Measurements from ENCODE around the gene ZNF784. TPM values are rescaled to one million over a fixed set of nuclear protein-coding genes. Genes with fewer than 3 reads are reported as not detected.
A peak's percentile ranks its signal among the peaks of the same experiment; 100 is the strongest.

Gene ZNF784
- polyA plus RNA-seq, 1 experiment, result 1.9 TPM

DNA sequence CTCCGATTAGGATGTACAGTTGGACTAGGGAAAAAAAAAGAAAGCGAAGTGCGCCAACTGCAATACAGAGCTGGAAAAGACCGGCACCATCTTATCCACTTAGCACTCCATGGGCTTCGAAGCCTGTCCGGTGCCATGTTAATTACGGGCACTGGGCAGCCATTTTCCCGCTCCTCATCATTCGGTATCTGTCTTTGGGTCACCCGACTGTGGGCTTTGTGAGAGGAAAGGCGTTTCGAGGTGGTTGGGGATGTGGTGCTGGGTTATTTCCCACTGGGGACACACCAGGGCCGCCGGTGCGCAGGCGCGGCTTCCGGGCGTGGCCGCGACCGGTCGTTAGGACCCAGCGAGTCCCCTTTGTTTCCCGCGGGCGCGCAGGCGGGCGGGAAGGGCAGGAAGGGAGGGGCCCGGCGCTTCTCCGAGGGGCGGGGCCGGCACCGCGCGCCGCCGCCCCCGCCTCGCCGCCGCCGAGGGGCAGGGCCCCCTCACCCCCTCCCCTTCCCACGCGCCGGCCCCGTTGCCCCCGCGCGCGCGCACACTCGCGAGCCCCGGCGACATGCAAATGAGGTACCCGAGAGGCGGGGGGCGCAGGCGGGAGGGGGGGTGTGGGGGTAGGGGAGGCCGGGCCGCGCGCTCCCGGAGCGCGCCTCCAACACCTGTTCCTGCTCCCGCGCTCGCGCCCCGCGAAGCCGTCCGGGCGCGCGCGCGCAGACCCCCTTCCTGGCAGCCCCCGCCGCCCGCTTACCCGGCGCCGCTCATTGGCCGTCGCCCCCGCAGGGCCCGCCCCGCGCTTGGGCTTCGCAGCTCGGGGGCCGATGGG, 24.3 kb downstream of the ZNF784 start, which contains the start of gene ZNF524:
TSS of gene ZNF524 (plus strand) at position 447 of the 820 bp plus-strand sequence. CDS start 1,825 bp downstream, outside the sequence.
- no peak for DNase-seq (ENCODE audit: low read depth, low spot score)

DNA sequence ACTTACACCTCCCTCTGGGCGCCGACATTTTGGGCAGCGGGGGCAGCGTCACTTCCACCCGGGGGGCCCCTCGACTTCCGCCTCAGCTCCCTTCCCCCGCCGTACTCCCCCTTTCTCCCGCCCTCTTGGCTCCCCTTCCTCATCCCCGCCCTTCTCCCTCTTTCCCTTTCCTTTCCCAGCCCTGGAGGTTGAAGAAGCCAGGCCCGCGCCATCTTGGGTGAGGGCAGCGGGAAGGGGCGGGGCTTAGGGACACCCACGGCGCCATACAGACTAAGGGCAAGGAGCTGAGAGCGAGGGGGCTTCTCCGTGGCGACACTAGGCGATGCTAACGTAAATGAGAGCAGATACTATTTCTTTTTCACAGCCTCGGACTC, 24.9 kb downstream of the ZNF784 start, which contains the start of gene FIZ1:
TSS of gene FIZ1 (minus strand) at position 50 of the 374 bp plus-strand sequence. CDS start 1,652 bp downstream, outside the sequence.
- peak; percentile 98 for DNase-seq (ENCODE audit: low read depth, low spot score)
- Histone ChIP-seq H3K9me3 (ENCODE audit: control insufficient read depth, insufficient read depth, low read length) (peaks cover 16% of the 10 kb centered on the region; the same call in 1 of the 2 replicates), H3K27me3 (ENCODE audit: control insufficient read depth, insufficient read depth, low read length) (no peaks in the 10 kb centered on the region), H3K27ac (ENCODE audit: low read depth, low read length) (peak within 1 kb of the TSS; percentile 94), H3K4me3 (ENCODE audit: low read depth, low read length) (peak within 1 kb of the TSS; percentile 87)
- CTCF ChIA-PET, result interaction anchor here (0.6 to 1.8 kb wide), 4 partner anchors 12 to 511 kb away, joined by 3 to 10 read pairs (median 4); no protein-coding TSS in a partner anchor
- POLR2A ChIA-PET, result interaction anchor here (0.6 to 2.2 kb wide), 24 partner anchors 9 to 1410 kb away, joined by 3 to 10 read pairs (median 5); partner anchors contain the start of genes MBOAT7, PPP6R1, UBE2S and ZNF579
- TF ChIP-seq, protein P1, sequence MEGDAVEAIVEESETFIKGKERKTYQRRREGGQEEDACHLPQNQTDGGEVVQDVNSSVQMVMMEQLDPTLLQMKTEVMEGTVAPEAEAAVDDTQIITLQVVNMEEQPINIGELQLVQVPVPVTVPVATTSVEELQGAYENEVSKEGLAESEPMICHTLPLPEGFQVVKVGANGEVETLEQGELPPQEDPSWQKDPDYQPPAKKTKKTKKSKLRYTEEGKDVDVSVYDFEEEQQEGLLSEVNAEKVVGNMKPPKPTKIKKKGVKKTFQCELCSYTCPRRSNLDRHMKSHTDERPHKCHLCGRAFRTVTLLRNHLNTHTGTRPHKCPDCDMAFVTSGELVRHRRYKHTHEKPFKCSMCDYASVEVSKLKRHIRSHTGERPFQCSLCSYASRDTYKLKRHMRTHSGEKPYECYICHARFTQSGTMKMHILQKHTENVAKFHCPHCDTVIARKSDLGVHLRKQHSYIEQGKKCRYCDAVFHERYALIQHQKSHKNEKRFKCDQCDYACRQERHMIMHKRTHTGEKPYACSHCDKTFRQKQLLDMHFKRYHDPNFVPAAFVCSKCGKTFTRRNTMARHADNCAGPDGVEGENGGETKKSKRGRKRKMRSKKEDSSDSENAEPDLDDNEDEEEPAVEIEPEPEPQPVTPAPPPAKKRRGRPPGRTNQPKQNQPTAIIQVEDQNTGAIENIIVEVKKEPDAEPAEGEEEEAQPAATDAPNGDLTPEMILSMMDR (IDR thresholded peaks at IDR 0.05; ENCODE audit: low read depth, low read length), result no peak

More for the DNA sequence above, 24.3 kb downstream of the ZNF784 start, which contains the start of gene ZNF524:
- ChIA-PET POLR2A (interaction anchor here (0.6 to 2.2 kb wide), 19 partner anchors 11 to 1411 kb away, joined by 3 to 10 read pairs (median 5); partner anchors contain the start of genes MBOAT7, PPP6R1, ZNF579 and ZNF784), CTCF (interaction anchor here (1.2 to 1.8 kb wide), 2 partner anchors 33 to 96 kb away, joined by 3 to 10 read pairs; no protein-coding TSS in a partner anchor)
- Histone ChIP-seq H3K27me3 (ENCODE audit: control insufficient read depth, insufficient read depth, low read length) (no peaks in the 10 kb centered on the region), H3K9me3 (ENCODE audit: control insufficient read depth, insufficient read depth, low read length) (peaks cover 16% of the 10 kb centered on the region; the same call in 1 of the 2 replicates), H3K27ac (ENCODE audit: low read depth, low read length) (peak within 1 kb of the TSS; percentile 94), H3K4me3 (ENCODE audit: low read depth, low read length) (peak within 1 kb of the TSS; percentile 87)
- TF ChIP-seq, protein P1 (IDR thresholded peaks at IDR 0.05; ENCODE audit: low read depth, low read length), result no peak

DNA sequence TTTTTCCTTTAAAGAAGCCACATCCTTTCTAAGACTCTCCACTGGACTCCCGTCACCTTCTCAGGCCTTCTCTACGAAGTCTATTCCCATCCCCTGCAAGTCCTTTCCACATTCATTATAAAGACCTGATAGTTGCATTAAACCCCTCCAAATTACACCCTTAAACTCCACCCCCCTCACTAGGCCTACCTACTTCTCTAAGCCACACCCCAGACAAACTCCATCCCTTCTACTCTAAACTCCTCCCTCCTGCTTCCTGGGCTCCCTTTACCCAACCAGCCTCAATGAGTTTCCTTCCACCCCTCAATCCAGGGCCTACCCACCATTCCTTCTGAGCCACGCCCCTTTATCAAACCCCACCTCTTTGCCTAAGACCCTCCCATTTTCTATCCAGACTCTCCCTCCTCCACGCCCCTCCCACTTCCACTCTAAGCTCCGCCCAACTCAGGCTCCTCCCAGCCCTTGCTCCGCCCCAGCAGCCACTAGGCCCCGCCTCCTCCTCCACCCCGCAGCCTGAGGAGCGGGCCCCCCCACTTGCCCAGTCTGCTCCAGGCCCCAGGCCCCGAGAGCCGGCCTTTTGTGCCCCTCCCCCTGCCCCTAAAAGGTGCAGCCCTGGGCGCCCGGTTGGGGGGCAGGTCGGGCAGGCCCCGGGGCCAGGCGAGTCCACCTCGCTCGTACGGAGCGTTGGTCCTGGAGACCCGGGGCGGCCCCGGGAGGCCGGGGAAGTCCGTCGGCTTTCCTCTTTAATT, 25.5 kb downstream of the ZNF784 start:
- CTCF ChIA-PET, result interaction anchor here (0.6 to 1.8 kb wide), 4 partner anchors 12 to 511 kb away, joined by 3 to 10 read pairs (median 4); no protein-coding TSS in a partner anchor
- POLR2A ChIA-PET, result interaction anchor here (0.6 to 2.2 kb wide), 23 partner anchors 9 to 1410 kb away, joined by 3 to 11 read pairs (median 5); partner anchors contain the start of genes MBOAT7, PPP6R1, UBE2S and ZNF579
- no peaks in the 10 kb centered on the region for H3K27me3 ChIP-seq (ENCODE audit: control insufficient read depth, insufficient read depth, low read length)
- peak; percentile 89 for DNase-seq (ENCODE audit: low read depth, low spot score)
- H3K27ac ChIP-seq (ENCODE audit: low read depth, low read length), result peak overlapping the region; percentile 94
- H3K4me3 ChIP-seq (ENCODE audit: low read depth, low read length), result peak overlapping the region; percentile 87
- H3K9me3 ChIP-seq (ENCODE audit: control insufficient read depth, insufficient read depth, low read length), result peaks cover 14% of the 10 kb centered on the region; the same call in 1 of the 2 replicates
- TF ChIP-seq, protein P1 (IDR thresholded peaks at IDR 0.05; ENCODE audit: low read depth, low read length), result no peak

DNA sequence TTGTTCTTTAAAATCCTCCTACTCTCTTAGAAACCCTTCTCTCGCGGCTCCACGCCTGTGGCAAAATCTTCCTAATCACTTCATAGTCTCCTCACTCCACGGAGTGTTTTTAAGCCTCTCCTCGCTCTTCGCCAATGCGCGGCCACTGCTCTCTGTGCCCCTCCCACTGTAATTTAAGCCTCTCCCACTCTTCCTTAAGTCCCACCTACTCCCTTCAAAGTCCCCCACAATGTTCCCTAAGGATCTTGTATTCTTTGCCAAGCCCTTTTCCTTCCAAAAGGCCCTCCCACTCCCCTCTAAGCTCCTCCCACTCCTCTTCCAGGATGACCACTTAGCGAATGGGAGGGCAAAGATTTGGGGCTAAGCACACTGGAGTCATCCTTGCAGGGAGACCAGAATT, 26.3 kb downstream of the ZNF784 start:
- no peaks in the 10 kb centered on the region for H3K27me3 ChIP-seq (ENCODE audit: control insufficient read depth, insufficient read depth, low read length)
- TF ChIP-seq, protein P1 (IDR thresholded peaks at IDR 0.05; ENCODE audit: low read depth, low read length), result no peak
- no peak overlapping the region for H3K4me3 ChIP-seq (ENCODE audit: low read depth, low read length)
- H3K9me3 ChIP-seq (ENCODE audit: control insufficient read depth, insufficient read depth, low read length), result peaks cover 13% of the 10 kb centered on the region; the same call in 1 of the 2 replicates
- POLR2A ChIA-PET, result interaction anchor here (1.8 to 2.2 kb wide), 4 partner anchors 11 to 111 kb away, joined by 6 to 9 read pairs (median 8); partner anchors contain the start of gene ZNF784
- CTCF ChIA-PET, result no interaction called here
- no peak overlapping the region for H3K27ac ChIP-seq (ENCODE audit: low read depth, low read length)
- no peak for DNase-seq (ENCODE audit: low read depth, low spot score)

All from AG04450 (cell line).